Measurements from ENCODE around the gene OLAH.

OLAH gene

DNA sequence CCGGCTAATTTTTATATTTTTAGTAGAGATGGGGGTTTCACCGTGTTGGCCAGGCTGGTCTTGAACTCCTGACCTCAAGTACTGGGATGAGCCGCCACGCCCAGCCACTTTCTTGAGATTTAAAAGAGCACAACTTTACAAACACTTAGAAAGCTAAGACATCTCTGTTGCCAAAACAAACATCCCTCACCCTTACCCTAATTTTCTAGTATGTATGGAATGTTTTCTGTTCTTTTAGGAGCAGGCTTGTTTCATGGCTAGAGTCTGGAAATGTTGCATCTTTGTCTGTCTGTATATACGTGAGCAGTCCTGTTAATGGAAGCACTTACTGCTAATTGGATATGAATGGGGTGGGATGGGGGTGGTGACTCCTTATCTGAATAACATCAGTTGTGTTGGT lies 2.9 kb downstream of the OLAH start:
- DNase-seq (ENCODE audit: extremely low read depth, insufficient read length), result no peak
- Histone ChIP-seq H3K36me3 (ENCODE audit: control insufficient read depth, insufficient read depth, low read length) (no peaks in the 10 kb centered on the region), H3K27me3 (replicated peaks; ENCODE audit: control insufficient read depth, insufficient read depth, low read length) (no peaks in the 10 kb centered on the region), H3K4me3 (replicated peaks; ENCODE audit: low read depth, low read length) (no peak overlapping the region)
- TF ChIP-seq, protein P1, sequence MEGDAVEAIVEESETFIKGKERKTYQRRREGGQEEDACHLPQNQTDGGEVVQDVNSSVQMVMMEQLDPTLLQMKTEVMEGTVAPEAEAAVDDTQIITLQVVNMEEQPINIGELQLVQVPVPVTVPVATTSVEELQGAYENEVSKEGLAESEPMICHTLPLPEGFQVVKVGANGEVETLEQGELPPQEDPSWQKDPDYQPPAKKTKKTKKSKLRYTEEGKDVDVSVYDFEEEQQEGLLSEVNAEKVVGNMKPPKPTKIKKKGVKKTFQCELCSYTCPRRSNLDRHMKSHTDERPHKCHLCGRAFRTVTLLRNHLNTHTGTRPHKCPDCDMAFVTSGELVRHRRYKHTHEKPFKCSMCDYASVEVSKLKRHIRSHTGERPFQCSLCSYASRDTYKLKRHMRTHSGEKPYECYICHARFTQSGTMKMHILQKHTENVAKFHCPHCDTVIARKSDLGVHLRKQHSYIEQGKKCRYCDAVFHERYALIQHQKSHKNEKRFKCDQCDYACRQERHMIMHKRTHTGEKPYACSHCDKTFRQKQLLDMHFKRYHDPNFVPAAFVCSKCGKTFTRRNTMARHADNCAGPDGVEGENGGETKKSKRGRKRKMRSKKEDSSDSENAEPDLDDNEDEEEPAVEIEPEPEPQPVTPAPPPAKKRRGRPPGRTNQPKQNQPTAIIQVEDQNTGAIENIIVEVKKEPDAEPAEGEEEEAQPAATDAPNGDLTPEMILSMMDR (IDR thresholded peaks at IDR 0.05; ENCODE audit: insufficient read depth, low read length, poor library complexity, severe bottlenecking), result no peak

DNA sequence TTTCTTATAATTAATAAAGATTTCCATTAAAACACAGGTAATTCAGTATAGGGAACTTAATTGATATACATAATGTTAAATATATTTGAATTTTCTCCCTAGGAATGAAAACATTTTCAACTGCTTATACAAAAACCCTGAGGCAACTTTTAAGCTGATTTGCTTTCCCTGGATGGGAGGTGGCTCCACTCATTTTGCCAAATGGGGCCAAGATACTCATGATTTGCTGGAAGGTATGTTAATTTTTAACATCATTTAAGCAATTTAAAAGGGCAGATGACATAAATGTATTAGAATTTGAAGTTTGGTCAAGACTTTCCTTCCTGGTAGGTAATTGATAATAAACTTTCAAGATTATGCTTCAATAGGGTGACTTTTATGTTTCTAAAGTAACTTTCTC lies 5.8 kb downstream of the OLAH start:
- no peak overlapping the region for H3K4me3 ChIP-seq (replicated peaks; ENCODE audit: low read depth, low read length)
- no peak for DNase-seq (ENCODE audit: extremely low read depth, insufficient read length)
- no peaks in the 10 kb centered on the region for H3K36me3 ChIP-seq (ENCODE audit: control insufficient read depth, insufficient read depth, low read length)
- H3K27me3 ChIP-seq (replicated peaks; ENCODE audit: control insufficient read depth, insufficient read depth, low read length), result no peaks in the 10 kb centered on the region
- TF ChIP-seq, protein P1 (IDR thresholded peaks at IDR 0.05; ENCODE audit: insufficient read depth, low read length, poor library complexity, severe bottlenecking), result no peak

DNA sequence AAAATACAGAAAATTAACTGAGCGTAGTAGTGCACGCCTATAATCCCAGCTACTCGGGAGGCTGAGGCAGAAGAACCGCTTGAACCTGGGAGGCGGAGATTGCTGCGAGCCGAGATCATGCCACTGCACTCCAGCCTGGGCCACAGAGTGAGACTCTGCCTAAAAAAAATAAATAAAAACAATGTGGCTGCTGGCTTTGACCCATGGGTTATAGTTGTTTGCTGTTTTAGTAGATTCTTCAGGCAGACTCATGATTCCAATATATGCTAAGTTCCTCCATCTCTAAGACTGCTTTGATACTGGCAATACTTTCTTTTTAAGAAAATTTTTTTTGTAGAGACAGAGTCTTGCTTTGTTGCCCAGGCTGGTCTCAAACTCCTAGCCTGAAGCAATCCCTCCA lies 8.4 kb downstream of the OLAH start:
- TF ChIP-seq, protein P1 (IDR thresholded peaks at IDR 0.05; ENCODE audit: insufficient read depth, low read length, poor library complexity, severe bottlenecking), result no peak
- Histone ChIP-seq H3K27me3 (replicated peaks; ENCODE audit: control insufficient read depth, insufficient read depth, low read length) (no peaks in the 10 kb centered on the region), H3K4me3 (replicated peaks; ENCODE audit: low read depth, low read length) (no peak overlapping the region), H3K36me3 (ENCODE audit: control insufficient read depth, insufficient read depth, low read length) (no peaks in the 10 kb centered on the region)
- no peak for DNase-seq (ENCODE audit: extremely low read depth, insufficient read length)

DNA sequence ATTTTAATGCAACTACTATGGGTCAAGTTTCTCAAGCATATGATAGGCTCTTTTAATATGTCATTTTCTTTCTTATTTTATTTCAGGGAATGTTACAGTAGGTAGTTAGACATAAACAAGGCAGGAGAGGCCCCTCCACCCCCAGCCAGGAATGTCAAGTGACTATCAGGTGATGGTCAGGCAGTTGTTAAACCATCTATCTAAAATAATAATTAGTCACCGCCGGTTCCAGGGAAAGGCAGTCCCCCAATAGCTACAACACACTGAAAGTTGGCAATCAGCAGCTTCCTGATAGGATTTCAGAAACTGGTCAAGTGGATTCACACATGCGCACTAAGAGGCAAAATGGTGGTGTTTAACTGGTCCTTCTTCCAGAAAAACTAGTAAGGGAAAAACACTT lies 9.3 kb downstream of the OLAH start:
- H3K36me3 ChIP-seq (ENCODE audit: control insufficient read depth, insufficient read depth, low read length), result no peaks in the 10 kb centered on the region
- no peak overlapping the region for H3K4me3 ChIP-seq (replicated peaks; ENCODE audit: low read depth, low read length)
- DNase-seq (ENCODE audit: extremely low read depth, insufficient read length), result no peak
- no peaks in the 10 kb centered on the region for H3K27me3 ChIP-seq (replicated peaks; ENCODE audit: control insufficient read depth, insufficient read depth, low read length)
- TF ChIP-seq, protein P1 (IDR thresholded peaks at IDR 0.05; ENCODE audit: insufficient read depth, low read length, poor library complexity, severe bottlenecking), result no peak

DNA sequence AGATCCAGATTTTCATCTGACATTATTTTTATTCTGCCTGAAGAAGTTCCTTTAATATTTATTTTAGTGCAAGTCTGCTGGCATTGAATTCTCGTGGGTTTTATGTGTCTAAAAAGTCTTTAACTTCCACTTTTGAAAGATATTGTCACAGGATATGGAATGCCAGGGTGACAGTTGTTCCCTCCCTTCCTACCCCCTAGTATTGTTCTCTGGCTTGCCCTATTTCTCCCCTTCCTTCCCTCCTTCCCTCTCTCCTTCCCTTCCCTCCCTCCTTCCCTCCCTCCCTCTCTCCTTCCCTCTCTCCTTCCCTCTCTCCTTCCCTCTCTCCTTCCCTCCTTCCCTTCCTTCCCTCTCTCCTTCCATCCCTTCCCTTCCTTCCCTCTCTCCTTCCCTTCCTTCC lies 14.9 kb downstream of the OLAH start:
- no peak for DNase-seq (ENCODE audit: extremely low read depth, insufficient read length)
- H3K36me3 ChIP-seq (ENCODE audit: control insufficient read depth, insufficient read depth, low read length), result no peaks in the 10 kb centered on the region
- no peak overlapping the region for H3K4me3 ChIP-seq (replicated peaks; ENCODE audit: low read depth, low read length)
- no peaks in the 10 kb centered on the region for H3K27me3 ChIP-seq (replicated peaks; ENCODE audit: control insufficient read depth, insufficient read depth, low read length)
- TF ChIP-seq, protein P1 (IDR thresholded peaks at IDR 0.05; ENCODE audit: insufficient read depth, low read length, poor library complexity, severe bottlenecking), result no peak

DNA sequence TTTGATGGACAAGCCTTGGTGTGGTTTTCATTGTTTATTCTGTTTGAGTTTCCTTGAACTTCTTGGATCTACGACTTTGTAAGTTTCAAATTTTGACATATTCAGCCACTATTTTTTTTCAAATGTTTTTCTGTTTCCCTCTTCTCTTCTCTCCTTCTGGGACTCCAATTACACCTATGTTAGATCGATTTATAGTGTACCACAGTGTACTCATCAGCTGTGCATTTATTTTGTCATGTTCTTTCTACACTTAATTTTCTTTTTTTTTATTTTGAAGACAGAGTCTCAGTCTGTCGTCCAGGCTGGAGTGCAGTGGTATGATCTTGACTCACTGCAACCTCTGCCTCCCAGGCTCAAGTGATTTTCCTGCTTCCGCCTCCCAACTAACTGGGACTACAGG lies 16.2 kb downstream of the OLAH start:
- H3K4me3 ChIP-seq (replicated peaks; ENCODE audit: low read depth, low read length), result no peak overlapping the region
- DNase-seq (ENCODE audit: extremely low read depth, insufficient read length), result no peak
- no peaks in the 10 kb centered on the region for H3K36me3 ChIP-seq (ENCODE audit: control insufficient read depth, insufficient read depth, low read length)
- TF ChIP-seq, protein P1 (IDR thresholded peaks at IDR 0.05; ENCODE audit: insufficient read depth, low read length, poor library complexity, severe bottlenecking), result no peak
- no peaks in the 10 kb centered on the region for H3K27me3 ChIP-seq (replicated peaks; ENCODE audit: control insufficient read depth, insufficient read depth, low read length)

All from GM06990 (cell line).